Measurements from ENCODE around the gene ACSS1.

GRCh38 chr20:24958506-24959385 lies 99.2 kb downstream of the ACSS1 start:
- TF ChIP-seq CTCF (IDR thresholded peaks at IDR 0.05; ENCODE audit: insufficient read depth, low read length): no peak
- peak; percentile 47; the same call in 1 of the 2 replicates for TF ChIP-seq POLR2AphosphoS5 (IDR thresholded peaks at IDR 0.05; ENCODE audit: low read depth)
- no peak for TF ChIP-seq REST (IDR thresholded peaks at IDR 0.05; ENCODE audit: insufficient replicate concordance, low read depth)
